CD4-positive, alpha-beta T cell treated with Interleukin-10 for 1 hour (primary cell): Measurements from ENCODE around the gene TRIP10.

Experiments used
- DNase-seq: peaks from one replicate; pipeline ENCODE4 v3.0.0-alpha.2; 2020

TRIP10 gene

GRCh38 chr19:6712692-6713670, 26.5 kb upstream of the TRIP10 start:
- no peak for DNase-seq

- no peak for DNase-seq
Observed at GRCh38 chr19:6713773-6714692, 25.4 kb upstream of the TRIP10 start.

GRCh38 chr19:6714749-6715555, 24.5 kb upstream of the TRIP10 start:
- no peak for DNase-seq

- DNase-seq: no peak
Observed at GRCh38 chr19:6716610-6716970, 22.9 kb upstream of the TRIP10 start.

GRCh38 chr19:6717036-6717435, 22.4 kb upstream of the TRIP10 start:
- DNase-seq: no peak

- DNase-seq: no peak
Observed at GRCh38 chr19:6717441-6717971, 22.0 kb upstream of the TRIP10 start.

- no peak for DNase-seq
Observed at GRCh38 chr19:6718111-6718740, 21.3 kb upstream of the TRIP10 start.

GRCh38 chr19:6718741-6719539, 20.5 kb upstream of the TRIP10 start:
- peak; percentile 35 for DNase-seq

GRCh38 chr19:6719540-6719861, 20.0 kb upstream of the TRIP10 start:
- no peak for DNase-seq

- no peak for DNase-seq
Observed at GRCh38 chr19:6719992-6720368, 19.5 kb upstream of the TRIP10 start.

- no peak for DNase-seq
Observed at GRCh38 chr19:6720369-6721137, 18.9 kb upstream of the TRIP10 start, which contains the start of gene C3. Gene C3, minus strand, starts transcription at chr19:6720650. Its CDS starts 61 bp downstream, at chr19:6720589.

GRCh38 chr19:6721138-6721474, 18.4 kb upstream of the TRIP10 start:
- DNase-seq: no peak

- no peak for DNase-seq
Observed at GRCh38 chr19:6721773-6722172, 17.7 kb upstream of the TRIP10 start.

- DNase-seq: no peak
Observed at GRCh38 chr19:6723108-6723618, 16.3 kb upstream of the TRIP10 start.

GRCh38 chr19:6723738-6724137, 15.7 kb upstream of the TRIP10 start:
- DNase-seq: no peak

- DNase-seq: no peak
Observed at GRCh38 chr19:6724631-6725492, 14.6 kb upstream of the TRIP10 start.

GRCh38 chr19:6725513-6726231, 13.8 kb upstream of the TRIP10 start:
- no peak for DNase-seq

GRCh38 chr19:6728346-6728745, 11.1 kb upstream of the TRIP10 start:
- no peak for DNase-seq
